ENCODE results near the gene DDX54.

- TF ChIP-seq POLR2A (IDR thresholded peaks at IDR 0.05; ENCODE audit: low read depth) (no peak), CTCF (IDR thresholded peaks at IDR 0.05) (no peak), EP300 (IDR thresholded peaks at IDR 0.05) (no peak)
These were observed 44.6 kb downstream of the DDX54 start for GRCh38 chr12:113140706-113141105.
